GM19099 (cell line): ENCODE measurements around the gene PPT2.

Source experiments
- POLR2A ChIP-seq: IDR thresholded peaks from 3 replicates; pipeline ENCODE4 v1.6.1; 2011; ENCODE audit warnings: low read depth; ENCODE audit not compliant: insufficient read length; ENCODE audit errors: extremely low read depth

PPT2 gene

DNA sequence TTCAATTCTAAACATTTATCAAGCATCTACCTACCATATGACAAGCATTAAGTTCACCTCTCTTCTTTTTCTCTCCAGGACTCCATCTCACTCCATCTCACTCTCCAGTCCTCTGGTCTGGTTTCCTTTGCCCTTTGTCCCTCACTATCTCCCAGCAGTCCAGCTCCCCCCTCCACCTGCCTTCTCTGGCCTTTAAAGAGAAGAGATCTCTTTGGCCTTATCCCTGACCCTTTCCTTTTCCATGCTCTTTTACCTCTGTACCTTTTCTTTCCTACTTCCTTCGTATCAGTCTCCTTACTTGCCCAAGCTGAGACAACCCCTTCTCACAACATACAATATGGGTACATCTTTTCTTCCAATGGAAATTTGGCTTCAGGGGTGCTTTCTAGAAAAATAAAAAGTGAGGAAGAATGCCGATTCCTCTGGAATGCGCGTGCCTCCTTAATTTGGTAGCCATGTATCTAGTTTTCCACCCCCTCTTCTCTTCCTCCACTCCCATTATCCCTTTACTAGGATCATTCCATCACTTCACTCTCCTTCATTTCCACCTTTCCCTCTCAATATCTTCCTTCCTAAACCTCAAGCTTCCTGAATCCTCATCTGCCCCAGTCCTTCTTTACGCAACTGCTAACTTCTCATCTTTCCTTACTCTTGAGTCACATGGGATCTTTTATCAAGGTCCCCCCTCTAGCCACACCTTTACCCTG, 22.7 kb downstream of the PPT2 start:
- TF ChIP-seq POLR2A: no peak

- peak; percentile 17 for TF ChIP-seq POLR2A
These were observed 23.3 kb downstream of the PPT2 start for GRCh38 chr6:32177183-32177787.

DNA sequence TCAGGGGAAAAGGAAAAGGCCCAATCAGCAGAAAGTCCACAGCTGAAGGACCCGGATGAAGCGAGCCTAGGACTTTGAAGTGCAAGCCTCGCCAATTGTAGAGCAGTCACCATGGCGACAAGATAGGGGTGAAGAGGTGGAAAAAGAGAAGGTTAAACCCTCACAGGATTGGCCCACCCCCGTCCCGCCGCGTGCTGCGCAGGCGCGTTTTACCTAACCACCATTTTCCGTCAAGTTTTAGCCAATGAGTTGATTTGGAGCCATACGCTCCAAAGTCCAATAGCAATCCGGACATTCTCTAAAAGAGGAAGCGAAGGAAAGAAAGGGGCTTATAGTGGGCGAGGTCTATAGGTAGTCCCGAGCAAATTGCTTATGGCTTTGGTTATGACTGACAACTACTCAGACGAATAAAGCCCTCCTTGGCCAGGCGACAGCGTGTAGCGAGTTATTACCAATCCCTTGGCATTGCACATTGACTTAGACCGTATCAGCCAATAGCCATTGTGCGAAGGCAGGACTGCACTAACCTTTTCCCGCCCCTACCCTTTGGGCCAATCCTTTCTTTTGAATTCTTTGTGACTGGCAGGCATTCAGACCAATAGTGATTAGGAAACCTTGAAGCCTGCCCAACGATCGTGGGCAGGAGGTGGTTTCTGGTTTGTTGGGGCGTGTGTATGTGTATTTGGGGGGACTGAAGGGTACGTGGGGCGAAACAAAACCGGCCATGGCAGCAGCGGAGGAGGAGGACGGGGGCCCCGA, 24.0 kb downstream of the PPT2 start, which contains the start of gene RNF5:
Gene RNF5 (plus strand): TSS at position 618 of the 759 bp plus-strand sequence. CDS start 107 bp downstream, at position 725.
- TF ChIP-seq POLR2A: no peak

DNA sequence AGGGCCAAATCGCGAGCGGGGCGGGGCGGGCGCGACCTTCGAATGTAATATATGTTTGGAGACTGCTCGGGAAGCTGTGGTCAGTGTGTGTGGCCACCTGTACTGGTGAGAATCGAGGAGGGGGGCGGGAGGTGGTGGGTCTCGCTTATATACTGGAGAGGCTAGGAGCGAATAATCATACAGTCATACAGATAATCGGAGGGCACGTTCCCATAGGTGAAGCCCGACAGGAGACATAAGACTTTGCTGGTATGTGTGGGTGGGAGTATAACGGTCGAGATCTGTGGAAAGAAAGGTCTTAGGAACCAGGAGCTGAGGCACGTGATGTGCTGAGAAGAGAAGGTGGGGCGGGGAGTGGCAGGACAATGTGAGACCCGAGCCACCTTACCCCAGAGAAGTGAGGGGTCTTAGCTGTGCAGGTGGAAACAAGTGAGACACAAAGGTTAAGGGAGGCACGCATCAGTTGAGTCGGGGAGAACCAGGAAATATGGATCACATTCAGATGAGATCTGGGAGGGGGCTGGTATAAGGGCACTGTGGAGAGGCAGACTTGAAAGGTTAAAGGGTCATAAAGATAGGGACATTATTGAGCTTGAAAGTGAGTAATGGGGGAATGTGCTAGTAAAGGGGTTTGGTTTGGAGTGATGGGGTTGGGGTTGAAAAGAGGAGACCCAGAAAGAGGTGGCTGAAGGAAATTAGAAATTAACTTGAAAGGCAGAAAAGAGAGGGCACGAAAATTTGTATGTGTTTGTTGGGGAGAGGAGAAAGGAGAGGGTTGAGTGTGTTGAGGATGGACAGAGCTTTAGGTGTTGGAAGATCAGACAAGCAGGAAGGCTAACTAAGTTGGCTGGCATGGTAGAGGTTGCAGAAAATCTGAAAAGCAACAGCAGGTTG, 24.9 kb downstream of the PPT2 start:
- peak; percentile 43 for TF ChIP-seq POLR2A

- no peak for TF ChIP-seq POLR2A
These were observed 25.9 kb downstream of the PPT2 start for GRCh38 chr6:32179766-32180405.

DNA sequence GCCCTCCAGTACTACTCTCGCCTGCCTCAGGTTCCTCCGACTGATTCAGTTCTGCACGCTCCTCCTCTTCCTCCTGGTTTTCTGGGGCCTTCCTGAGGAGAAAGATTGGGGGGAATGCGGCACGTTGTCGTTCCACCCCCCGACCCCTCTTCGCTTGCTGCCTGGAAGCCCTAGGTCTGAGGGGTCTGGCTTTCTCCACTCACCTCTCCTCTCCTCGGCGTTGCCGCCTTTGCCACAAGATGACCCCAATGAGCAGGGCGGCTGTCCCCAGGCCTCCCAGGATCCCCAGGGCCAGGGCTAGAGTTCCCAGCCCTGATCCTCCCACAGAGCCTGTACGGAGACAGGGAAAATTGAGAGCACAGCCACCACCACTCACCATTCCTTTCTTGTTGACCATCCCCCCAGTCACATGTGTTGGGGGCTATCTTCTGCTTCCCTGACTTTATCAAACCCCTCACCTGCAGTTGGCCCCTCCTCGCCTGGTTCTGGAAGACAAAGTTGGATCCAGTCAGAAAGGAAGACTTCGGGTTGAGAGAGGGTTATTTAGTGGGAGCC, 27.3 kb downstream of the PPT2 start:
- TF ChIP-seq POLR2A: no peak

DNA sequence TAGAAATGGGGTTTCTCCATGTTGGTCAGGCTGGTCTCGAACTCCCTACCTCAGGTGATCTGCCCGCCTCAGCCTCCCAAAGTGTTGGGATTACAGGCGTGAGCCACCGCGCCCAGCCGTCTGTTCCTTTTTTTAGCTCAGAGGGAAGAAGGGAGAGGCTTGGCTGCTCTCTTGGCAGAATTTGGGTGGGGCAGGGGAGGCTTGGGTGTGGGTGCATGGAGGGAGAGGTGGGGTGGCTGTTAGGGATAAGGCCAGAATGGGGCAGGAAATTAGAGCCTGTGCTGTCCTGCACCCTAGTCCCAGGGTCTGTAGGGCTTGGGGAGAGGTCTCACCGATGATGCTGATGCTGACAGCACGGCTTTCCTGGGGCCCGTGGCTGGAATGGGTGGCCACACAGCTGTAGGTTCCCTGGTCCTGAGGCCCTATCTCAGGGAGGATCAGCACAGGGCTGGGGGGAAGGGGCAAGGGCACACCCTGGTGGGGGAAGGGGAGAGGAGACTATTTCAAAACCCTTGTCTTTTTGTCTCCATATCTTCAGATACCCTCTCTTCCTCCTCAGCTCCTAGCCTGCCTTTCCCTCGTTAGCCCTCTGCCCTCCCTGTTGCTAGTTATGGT, 28.1 kb downstream of the PPT2 start:
- no peak for TF ChIP-seq POLR2A

DNA sequence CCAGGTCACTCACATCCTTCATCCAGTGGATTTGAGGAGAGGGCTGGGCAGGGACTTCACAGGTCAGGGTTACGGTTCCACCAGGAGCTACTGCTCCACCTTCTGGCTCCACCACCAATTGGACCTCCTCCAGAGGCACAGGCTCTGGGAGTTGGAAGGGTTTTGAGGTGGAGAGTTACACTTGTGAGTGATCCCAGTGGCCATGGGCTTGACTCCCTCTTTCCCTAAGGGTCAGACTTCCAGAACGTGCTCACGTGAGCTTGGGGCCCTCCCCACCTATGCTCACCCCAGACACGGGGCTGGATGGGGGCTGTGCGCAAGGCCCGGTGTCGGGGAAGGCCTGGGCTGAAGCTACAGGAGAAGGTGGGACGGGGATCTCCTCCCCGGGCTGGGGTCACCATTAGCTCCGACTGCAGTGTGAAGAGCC, 28.6 kb downstream of the PPT2 start:
- no peak for TF ChIP-seq POLR2A

- no peak for TF ChIP-seq POLR2A
These were observed 29.1 kb downstream of the PPT2 start for GRCh38 chr6:32183030-32183429.

DNA sequence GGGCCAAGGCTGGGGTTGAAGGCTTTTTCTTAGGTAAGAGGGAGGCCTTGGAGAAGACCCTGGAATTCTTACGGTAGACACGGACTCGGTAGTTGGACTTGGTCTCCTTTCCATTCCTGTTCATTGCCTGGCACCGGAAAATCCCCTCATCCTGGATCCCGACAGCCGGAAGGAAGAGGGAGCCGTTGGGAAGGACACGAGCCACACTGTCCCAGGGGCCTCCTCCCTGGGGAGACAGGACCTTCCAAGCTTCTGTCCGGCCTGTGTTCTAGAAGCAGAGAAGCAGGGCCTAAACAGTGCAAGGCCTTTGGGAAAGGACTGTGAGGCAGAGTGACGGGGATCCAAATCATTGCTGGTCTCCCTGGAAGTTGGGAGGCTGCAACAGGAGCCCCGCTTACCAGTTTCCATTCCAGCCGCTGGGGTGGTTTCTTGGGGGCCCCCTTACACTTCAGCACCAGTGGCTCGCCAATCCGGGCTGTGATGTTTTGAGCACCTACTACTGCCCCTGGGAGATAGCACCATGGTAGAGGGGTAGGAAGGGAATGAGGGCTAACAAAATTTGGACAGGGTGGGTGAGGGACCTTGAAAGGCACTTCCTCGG, 29.6 kb downstream of the PPT2 start:
- TF ChIP-seq POLR2A: no peak

GRCh38 chr6:32184084-32184640, 30.2 kb downstream of the PPT2 start, which contains the start of gene AGER:
Gene AGER, minus strand, starts transcription at chr6:32184253. Its CDS starts 31 bp downstream, at chr6:32184222.
- peak; percentile 18 for TF ChIP-seq POLR2A

DNA sequence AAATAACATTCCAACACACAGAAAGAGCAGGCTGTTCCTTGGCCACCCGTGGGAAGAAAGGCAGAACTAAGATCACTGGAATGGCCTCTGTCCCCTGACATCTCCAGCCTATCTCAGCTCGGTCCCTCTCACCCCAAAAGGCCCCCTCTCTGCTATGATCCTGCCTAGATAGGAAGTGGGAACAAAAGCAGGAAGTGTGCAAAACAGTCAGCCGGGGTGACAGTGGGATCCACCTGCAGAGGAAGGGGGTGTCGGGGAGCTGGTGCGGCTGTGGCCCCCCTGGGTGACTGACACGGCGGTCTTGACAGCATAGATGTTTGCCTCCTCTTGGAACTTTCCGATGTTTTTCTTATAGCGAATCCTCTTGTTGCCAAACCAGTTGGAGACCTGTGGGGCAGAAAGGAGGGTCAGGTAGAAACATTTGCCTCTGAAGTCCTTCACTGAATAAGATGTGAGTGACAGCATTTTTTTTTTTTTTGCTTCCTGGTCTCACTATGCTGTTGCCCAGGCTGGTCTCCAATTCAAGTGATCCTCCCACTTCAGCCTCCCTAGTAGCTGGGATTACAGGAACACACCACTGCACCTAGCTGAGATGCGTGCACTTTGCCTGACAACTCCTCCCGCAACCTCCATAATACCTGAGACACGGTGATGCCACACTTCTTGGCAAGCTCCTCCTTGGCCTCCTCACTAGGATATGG, 33.2 kb downstream of the PPT2 start:
- no peak for TF ChIP-seq POLR2A
